NOMO-1 (cell line): ENCODE measurements around the gene SURF2.
A peak's percentile ranks its signal among the peaks of the same experiment; 100 is the strongest.

Experiments
- DNase-seq, 2 experiments: peaks; one replicate each; lab custom pipeline; 2025; ENCODE audit not compliant: unreplicated experiment in 2 of 2; lab: John Stamatoyannopoulos, UW

SURF2 gene

DNA sequence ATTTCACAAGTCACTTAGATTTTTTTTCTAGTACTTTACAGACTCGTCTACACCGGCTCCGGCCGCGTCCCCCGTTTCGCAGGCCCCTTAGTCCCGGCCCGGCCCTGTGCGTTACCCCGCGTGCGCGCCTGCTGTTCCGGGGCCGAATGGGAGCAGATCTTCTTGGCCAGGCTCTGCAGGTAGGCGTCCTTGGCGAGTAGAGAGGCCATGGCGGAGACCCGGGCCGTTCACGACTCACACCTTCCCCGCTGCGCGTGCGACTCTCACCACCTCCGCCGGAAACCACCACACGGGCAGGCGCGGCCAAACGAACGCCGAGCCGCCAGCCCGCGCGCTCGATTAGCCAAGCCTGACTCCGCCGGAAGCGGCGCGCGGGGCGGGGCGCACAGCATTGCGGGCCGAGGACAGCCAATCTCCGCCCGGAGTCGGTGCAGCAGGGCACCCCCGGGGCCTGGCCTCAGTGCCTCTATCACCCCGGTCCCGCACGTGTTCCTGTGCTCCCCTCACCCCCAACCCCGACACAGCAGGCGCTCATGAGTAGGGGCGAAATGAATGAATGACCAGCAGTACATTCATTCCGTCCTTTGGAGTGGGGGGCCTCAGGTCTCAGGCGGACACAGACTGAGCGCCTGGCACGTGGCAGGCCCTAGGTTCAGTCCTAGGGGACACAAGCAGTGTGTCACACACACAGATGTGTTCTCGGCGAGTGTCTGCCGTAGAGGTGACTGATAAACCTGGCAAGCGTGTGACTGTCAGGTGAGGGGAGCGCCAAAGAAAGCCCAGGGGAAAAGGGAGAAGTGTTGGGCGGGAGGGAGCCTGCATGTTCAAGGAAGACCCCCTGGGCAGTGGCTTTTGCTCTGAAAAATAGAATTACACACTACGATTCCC lies 20.2 kb upstream of the SURF2 start, which contains the start of gene SURF6:
SURF6 (minus strand) TSS at position 265 of the 888 bp plus-strand sequence; CDS start at position 209, 56 bp downstream.
- DNase-seq: peak; percentile 90 to 96

DNA sequence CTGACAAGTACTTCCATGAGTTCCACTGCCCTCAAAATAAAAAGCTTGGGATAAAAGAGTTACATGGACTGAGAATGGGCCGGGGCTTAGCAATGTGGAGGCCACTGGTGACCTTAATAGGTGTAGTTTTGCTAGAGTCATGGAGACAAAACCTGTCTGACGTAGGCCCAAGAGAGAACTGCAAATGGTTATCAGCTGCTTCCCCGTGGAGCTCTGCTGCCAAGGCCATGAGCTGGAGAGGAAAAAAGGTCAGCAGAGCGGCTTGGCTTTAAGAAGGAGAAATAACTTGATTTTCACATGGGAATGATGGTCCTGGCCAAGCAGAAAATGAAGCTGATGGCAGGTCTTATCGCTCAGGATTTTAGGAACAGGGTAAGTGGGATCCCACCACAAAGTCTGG lies 16.7 kb upstream of the SURF2 start:
- no peak for DNase-seq

DNA sequence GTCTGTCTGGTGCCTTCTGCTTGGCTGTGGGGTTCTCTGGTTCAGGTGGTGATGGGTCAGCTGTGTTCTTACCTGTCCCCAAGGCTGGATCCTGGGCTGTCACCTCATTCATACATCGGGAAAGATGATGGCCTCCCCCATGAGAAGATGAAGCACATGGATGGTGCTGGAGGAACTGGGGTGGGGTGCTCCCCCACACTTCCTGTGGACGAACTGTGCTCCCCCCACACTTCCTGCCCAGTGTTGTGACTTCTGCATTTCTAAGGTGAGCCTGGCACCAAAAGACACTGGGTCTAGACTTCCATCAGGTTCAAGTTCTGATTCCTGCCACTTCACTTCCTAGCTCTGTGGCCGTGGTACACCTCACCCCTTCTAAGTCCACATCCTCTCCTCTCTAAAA lies 16.1 kb upstream of the SURF2 start:
- DNase-seq: peak; percentile 23 to 41

DNA sequence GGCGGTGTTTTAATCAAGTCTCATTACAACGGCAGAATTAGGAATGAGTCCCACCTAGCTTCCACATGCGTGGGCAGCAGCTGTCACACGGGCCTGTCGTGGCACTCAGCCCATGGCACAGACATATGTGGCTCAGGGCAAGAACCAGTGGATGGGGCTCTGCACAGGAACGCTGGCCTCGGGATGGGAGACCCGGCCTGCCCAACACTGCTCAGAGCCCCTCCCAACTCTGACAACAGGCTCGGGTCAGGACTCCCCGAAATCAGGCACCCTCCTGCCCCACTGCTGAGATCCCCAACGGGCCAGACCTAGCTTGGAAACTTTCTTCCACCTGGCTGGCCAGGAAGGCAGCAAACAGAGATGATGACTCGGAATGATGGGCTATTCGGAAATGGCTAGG lies 15.4 kb upstream of the SURF2 start:
- no peak for DNase-seq

DNA sequence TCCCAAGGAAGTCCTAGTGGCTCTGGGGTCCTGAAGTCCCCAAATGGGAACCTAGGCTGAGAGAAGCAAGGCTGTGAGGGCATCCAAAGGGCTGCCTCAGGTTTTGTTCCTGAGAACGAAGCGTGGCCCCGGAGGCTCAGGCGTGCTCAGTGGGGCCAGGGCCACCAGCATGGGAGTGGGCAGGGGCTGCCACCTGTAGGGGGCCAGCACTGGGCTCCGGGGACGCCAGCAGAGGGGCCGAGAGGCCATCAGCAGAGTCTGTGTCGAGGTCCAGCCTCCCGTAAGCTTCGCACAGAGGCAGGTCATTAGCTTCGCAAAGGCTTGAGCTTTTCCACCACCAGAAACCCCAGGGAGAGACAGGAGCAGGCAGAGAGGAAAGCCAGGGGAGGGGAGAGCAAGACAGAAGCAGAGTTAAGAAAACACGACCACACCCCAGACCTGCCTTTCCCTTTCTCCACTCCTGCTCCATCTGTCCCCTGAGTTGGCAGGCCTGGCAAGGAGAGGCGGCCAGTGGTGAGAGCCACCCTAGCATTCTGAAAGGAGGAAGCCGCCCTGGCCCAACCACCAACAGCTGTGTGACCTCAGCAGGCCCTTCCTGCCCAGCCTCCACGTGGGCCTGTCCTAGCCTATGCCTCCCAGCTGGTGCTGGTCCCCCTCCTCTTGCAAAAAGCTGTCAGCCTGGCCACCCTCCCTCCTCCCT lies 14.8 kb upstream of the SURF2 start:
- no peak for DNase-seq

DNA sequence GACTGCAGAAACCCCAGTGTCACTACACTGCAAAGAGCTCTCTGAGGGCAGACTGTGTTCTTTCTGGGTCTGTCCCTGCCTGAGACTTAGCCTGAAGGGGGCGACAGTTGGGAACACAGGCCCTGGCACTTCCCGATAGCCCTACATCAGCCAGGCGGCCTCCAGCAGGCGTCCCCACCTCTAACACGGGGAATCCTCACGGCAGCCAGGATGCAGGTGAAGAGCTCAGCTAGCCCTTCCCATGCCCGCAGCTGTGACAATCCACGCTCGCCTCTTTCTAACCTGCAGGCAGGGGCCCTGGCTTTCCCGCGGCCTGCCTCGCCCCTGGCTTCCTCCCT lies 14.3 kb upstream of the SURF2 start:
- no peak for DNase-seq

DNA sequence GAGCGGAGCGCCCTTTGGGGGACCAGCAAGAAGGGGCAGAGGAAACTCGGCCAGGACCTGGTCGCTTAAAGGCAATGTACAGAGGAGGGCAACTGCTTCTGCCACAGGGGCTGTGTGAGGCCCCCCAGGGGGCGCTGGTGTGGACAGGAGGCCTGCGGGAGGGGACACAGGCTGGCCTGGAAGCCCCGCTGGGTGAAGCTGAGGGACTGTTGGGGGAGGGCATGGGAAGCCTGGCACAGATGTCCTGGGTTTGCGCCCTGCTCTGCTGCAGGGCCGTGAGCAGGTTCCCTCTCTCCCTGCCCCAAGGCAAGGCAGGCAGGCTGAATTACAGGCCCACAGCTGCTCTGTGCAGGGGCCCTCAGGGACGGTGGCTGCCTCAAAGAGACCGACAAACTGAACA lies 13.8 kb upstream of the SURF2 start:
- no peak for DNase-seq

DNA sequence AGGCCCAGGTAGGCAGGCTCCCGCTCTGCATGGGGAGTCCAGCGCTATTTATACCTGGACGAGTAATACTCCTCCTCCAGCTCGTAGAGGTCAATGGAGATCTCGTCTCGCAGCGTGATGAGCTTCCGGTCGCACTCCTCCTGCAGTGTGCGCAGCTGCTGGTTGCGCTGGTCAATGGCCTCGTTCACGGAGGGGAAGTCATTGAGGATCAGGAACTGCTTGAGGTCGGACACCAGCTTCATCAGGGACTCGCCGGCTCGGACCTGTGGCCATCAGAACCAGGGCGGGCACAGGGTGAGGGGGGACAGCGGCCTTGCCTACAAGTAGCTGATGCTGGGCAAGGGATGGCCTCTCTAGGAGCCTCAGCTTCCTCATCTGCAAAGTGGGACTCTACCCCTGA lies 12.3 kb upstream of the SURF2 start:
- DNase-seq: no peak

DNA sequence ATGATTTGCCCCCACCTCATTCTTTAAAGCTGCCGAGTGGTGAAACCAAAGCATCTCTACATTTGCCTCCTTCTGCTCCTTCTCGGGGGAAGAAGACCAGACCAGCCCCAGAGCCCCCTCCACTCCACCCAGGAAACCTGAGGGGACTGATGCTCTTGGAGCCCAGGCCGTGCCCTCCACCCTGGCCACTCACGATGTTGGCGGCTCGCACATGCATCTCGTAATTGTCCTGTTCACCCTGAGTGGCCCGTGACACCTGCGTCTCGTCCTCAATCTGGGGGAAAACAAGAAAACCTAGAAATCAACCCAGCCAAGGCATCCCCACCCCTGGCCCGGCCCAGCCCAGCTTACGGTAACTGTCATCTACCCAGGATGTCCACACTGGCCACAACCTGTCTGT lies 11.4 kb upstream of the SURF2 start:
- no peak for DNase-seq

DNA sequence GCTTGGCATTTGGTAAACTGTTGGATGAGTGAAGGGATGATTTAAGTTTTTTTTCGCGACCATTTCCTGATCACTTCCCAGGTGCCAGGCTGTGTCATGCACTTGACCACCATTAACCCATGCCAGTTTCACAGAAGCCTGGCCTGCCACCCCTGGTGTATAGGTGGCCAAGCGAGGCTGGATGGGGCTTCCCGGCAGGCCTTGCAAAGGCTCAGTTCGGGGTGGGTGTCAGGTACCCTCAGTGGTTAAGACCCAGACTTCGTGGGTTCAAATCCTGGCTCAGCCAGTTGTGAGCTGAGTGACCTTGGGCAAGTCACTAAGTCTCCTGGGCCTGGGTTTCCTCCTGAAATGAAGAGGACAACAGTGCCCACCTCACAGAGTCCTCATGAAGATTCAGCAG lies 10.8 kb upstream of the SURF2 start:
- no peak for DNase-seq

DNA sequence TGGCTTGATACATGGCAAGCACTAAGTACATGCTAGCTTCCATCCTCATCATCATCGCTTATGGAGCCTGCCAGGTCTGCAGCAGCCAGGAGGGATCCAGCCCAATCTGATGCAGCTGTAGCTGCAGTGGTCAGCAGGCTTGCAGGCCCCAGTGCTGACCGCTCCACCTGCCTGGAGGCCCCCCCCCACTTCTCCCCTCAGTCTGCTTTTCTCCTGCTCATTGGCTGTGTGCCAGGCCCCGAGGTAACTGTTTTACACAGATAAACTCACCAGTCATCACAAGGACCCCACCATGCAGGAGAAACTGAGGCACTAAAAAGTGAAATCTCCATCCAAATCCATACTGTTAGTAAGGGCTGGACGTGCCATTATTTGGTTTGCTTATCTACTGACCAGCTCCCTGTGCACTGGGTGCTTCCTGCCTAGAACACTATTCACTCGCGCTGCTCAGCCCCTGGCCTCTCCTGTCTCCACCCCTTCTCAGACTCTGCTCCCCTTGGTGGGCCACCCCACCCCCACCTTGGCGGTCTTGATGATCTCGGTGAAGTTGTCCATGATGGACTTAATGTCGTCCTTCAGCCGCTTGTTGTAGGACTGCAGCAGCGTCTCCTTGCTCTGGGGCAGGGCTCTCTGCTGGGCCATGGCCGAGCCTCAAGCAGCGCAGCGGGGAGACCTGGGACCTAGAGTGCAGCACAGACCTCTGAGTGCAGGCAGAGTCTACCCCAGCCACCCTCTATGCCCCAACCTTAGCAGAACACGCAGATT lies 10.1 kb upstream of the SURF2 start:
- no peak for DNase-seq

DNA sequence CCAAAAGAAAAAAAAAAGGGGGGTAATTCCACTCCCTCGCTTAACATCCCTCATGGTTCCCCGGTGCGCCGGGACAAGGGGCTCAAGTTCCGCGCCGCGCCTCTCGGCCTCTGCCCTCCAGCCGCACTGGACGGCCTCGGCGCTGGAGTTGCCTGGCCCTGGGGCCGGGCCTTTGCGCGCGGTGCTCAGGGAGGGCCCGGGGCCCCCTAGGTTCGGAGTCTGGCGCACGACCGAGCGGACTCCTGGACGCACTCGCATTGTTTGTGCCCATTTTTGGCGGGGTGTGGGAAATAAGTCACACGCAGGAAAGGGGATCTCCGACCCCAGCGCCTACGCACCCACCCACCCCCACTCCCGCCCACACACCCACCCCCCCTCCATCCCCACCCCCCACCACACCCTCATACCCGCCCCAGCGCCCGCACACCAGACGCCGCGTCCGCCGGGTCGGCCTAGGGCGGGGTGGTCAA lies 8.8 kb upstream of the SURF2 start:
- peak in 1 of 2 experiments; percentile 29 for DNase-seq

DNA sequence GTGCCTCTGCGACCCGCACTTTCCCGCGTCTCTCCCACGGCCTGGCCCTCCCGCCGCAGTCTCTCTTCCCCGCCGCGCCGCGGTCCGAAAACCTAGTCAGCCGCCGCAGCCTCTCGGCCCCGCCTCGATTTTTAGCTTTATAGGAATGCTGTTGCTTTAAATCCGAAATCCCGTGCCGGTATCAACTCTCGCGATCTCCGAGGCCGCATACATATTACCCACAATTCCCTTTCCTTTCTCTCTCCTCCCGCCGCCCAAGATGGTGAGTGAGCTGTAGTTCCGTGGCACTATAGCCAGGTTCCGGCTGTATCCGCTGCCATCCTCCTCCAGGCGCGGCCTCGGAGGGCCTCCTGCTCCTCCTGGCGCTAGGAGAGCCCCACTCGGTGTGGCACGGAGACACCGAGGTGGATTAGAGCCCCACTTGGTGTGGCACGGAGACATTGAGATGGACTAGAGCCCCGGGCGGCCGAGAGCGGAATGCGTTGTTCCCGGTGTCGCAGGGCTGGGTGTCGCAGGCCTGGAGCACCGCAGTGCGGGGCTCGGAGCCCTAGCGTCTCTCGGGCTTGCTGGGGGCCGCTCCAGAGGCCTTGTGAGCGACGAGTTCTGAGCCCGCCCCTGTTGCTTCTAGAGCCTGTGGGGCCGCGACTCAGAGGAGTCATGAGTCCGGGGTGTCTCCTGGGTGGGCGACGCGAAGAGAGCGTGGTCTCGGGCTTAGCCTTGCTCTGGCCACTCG lies 8.2 kb upstream of the SURF2 start, which contains the start of the genes MED22 and RPL7A:
MED22 (minus strand) TSS at position 147 of the 733 bp plus-strand sequence. CDS start 1,469 bp downstream, outside the sequence.
RPL7A (plus strand) TSS at position 234 of the 733 bp plus-strand sequence; CDS start at position 260, 26 bp downstream.
- peak; percentile 92 to 94 for DNase-seq

DNA sequence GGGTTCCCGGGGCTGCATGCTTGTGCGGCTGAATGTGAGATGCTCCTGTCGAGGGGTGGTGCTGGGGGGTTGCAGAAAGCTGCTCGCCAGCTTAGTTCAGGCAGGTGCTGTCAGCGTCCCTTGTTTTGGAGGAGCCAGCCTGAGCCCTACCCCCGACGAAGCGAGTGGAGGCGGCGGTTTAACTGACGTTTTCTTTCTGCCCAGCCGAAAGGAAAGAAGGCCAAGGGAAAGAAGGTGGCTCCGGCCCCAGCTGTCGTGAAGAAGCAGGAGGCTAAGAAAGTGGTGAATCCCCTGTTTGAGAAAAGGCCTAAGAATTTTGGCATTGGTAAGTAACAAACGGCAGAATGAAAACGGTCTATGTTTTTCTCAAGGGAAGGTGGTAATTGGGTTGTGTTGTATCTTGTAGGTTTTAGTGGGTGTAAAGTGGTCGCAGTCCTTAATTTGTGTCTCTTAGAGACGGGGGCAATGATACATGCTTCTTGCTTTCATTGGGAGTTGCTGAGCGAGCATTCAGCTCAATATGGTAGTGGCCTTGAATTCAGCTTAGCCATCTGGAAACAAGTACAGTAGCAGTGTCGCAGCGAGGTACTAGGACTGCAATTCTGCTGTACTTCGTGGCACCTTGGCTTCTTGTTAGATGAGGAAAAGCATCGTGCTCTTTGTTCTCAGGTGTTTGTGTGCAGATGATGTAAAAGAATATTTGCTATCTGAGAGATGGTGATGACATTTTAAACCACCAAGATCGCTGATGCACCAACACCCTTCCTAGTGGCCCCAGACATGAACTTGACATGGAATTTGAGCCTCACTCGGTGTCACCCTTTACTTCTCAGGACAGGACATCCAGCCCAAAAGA lies 7.4 kb upstream of the SURF2 start:
- no peak for DNase-seq

DNA sequence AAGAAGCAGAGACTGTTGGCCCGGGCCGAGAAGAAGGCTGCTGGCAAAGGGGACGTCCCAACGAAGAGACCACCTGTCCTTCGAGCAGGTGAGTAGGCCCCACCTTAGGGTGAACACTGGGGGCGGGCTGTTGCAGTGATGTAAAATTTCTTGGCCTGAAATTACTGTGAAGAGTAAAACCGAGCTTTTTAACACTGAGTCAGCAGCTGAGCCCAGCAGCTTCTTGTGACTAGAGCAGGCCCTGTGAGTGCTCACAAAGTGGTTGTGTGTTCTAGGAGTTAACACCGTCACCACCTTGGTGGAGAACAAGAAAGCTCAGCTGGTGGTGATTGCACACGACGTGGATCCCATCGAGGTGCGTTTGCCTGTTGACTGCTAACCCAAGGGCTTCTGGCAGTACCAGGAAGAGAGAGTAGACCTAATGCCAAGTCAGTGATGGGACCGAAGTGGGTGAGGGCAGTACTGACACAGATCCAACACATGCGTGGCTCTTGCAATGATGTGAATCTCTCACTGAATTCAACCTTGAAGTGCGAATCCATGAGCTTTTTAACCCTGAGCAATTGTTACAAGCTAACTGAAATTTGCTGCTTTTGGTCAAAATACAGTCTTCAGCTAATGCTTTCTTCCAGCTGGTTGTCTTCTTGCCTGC lies 6.3 kb upstream of the SURF2 start:
- no peak for DNase-seq

DNA sequence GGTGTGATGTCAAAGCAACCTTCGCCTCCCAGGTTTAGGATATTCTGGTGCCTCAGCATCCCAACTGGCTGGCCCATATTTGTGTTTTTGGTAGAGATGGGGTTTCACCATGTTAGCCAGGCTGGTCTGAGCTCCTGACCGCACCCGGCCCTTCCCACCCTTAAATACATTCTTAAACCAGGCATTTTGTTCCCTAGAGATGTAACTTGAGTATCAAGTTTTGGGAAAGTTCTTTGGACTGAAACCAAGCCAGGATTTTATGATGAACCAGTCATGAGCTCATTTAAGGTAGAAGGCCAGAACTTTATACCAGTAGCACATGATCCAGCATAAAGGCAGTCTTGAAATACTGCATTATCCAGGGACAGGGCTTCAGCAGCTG lies 4.8 kb upstream of the SURF2 start:
- no peak for DNase-seq

DNA sequence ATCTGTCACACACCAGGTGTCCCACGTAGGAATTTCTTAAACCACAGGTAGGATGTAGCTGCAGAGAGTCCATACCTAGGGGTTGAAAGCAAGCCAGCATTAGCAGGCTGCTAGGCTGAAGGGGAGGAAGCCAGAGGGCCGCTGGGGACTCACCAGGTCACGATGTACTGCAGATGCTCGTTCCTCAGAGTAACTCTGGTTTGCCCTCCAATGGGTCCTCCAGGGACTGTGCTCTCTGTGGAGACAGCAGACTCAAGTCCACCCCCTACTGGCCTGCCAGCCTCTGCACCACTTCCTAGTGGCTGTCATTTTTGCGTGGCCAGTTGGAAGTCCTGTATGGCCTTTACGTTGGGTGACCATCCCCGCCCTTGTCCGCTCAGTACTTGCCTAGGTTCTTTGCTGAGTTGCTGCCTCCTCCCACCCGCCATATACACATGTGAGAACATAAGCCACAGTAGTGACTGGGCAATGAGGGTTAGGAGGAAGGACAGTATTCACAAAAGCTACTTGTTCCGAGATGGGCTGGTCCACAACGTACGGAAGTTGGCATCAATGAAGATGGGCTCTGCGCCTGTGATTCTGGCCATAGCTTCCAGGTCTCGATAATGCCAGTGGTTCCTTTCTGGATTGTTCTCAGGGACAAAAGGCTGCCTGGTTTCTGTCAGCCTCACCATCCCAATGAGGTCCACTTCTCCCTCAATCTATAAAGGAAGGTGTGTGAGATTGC lies 4.3 kb upstream of the SURF2 start:
- DNase-seq: peak; percentile 51 to 56

DNA sequence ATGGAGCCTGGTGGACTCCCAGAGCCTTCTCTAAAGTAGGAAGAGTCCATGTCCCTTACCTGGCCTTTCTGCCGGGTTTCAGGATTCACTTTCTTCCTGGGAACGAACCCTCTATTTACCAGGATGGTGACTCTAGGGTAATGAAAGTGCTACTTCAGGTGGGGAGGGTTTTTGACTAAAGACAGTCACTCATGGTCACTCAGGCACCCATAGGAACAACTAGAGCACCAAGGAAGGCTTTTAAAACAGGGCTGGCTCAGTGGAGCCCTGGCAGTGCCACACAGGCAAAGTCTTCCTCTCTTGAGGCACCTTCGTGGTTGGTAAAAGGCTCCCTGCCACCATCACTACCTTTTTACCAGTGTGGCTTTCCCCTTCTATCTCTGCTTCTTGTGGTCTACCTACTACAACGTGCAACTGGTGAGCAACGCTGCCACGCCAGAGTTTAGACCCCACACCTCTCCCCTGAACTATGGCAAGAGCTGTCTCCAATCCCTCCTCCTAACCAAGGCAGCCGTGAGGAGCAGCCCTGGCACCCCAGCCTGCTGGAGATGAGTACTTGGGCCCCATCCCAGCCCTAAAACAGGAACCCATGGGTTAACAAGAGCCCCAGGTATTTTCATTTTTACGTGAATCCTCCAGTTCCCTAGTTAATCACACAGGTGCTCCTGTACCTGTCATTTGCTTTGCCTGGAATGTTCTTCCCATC lies 3.6 kb upstream of the SURF2 start:
- DNase-seq: no peak
